Thoracic aorta (tissue), 2 donors: ENCODE measurements around the gene PRDM16. TPM values are rescaled to one million over a fixed set of nuclear protein-coding genes. Genes with fewer than 3 reads are reported as not detected.

Source experiments
- ATAC-seq: fragments of 150-250 bp; one replicate; pipeline ENCODE4 v1.8.0; 2017; ENCODE audit warnings: low read depth; ENCODE audit not compliant: insufficient number of reproducible peaks, low FRiP score
- DNase-seq: peaks from one replicate; pipeline ENCODE4 v3.0.0-alpha.2; 2020; ENCODE audit warnings: low spot score
- H3K27ac ChIP-seq, 2 donors: fragments of 200-600 bp; sonication (generic); 1 replicate in 1 of 2; 2 replicates in 1 of 2; pipeline ENCODE4 v1.5.1; 2016; ENCODE audit warnings: mild to moderate bottlenecking in 2 of 2, moderate library complexity in 2 of 2
- H3K27me3 ChIP-seq: fragments of 200-600 bp; sonication (generic); replicated peaks from 2 replicates; pipeline ENCODE4 v1.6.0; 2016; ENCODE audit warnings: mild to moderate bottlenecking; ENCODE audit not compliant: insufficient read depth
- H3K36me3 ChIP-seq: fragments of 200-600 bp; sonication (generic); one replicate; pipeline ENCODE4 v1.5.1; 2016
- H3K4me1 ChIP-seq, 2 donors: fragments of 200-600 bp; sonication (generic); 1 replicate in 1 of 2; 2 replicates in 1 of 2; pipeline versions ENCODE4 v1.5.1 to v1.6.0; 2016; ENCODE audit warnings: low read depth in 2 of 2, mild to moderate bottlenecking in 1 of 2; ENCODE audit not compliant: control insufficient read depth in 1 of 2
- H3K4me3 ChIP-seq: fragments of 200-600 bp; sonication (generic); 2 replicates; pipeline ENCODE4 v1.5.1; 2016; ENCODE audit warnings: mild to moderate bottlenecking
- H3K9me3 ChIP-seq: fragments of 200-600 bp; sonication (generic); 2 replicates; pipeline ENCODE4 v1.5.1; 2016
- CTCF ChIP-seq: fragments of 200-600 bp; sonication (generic); IDR thresholded peaks from one replicate; pipeline ENCODE4 v1.5.1; 2019; ENCODE audit warnings: antibody characterized with exemption
- total RNA-seq, 2 donors: library from RNA; depleted of rRNA; stranded (reverse); fragments of >200 nt; gene quantifications; one replicate each; pipeline versions ENCODE4 v1.1.0 to v1.2.3, GENCODE V29; 2016

PRDM16 gene
- total RNA-seq, 2 donors from 2014 or later, result 68.9 to 85.4 TPM

DNA sequence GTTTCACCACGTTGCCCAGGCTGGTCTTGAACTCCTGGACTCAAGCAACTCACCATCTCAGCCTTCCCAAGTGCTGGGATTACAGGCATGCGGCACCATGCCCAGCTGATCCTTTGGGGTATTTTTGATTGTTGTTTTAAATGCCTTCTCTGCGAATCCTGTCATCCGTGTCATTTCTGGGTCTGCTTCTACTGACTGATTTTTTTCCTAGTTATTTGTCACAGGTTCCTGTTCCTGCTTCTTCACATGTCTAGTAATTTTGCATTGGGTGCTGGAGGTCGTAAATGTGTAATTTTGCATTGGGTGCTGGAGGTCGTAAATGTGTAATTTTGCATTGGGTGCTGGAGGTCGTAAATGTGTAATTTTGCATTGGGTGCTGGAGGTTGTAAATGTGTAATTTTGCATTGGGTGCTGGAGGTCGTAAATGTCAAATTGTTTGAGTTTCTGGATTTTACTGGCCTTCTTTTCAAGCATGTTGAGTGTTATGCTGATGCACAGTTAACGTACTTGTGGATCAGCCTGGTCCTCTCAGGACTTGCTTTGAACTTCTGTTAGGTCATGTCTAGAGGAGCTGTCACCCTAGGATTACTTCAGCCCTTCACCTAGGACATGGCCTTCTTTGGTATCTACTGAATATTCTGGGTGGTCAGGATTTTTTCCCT is 381.3 kb downstream of the PRDM16 start:
- no peak overlapping the region for H3K4me3 ChIP-seq
- H3K27ac ChIP-seq, result no peak overlapping the region
- DNase-seq, result no peak
- no peaks in the 10 kb centered on the region for H3K36me3 ChIP-seq
- H3K4me1 ChIP-seq, result peaks cover 5 to 14% of the 10 kb centered on the region in 2 donors
- H3K9me3 ChIP-seq, result no peaks in the 10 kb centered on the region
- peaks cover 4% of the 10 kb centered on the region for H3K27me3 ChIP-seq
- no peak for ATAC-seq
- TF ChIP-seq CTCF, result no peak

GRCh38 chr1:3450983-3451382 is 382.0 kb downstream of the PRDM16 start:
- Histone ChIP-seq H3K27me3 (peaks cover 4% of the 10 kb centered on the region), H3K27ac (no peak overlapping the region), H3K9me3 (no peaks in the 10 kb centered on the region), H3K4me1 (peaks cover 5 to 14% of the 10 kb centered on the region in 2 donors), H3K4me3 (no peak overlapping the region), H3K36me3 (no peaks in the 10 kb centered on the region)
- TF ChIP-seq CTCF, result no peak
- DNase-seq (no peak), ATAC-seq (no peak)

DNA sequence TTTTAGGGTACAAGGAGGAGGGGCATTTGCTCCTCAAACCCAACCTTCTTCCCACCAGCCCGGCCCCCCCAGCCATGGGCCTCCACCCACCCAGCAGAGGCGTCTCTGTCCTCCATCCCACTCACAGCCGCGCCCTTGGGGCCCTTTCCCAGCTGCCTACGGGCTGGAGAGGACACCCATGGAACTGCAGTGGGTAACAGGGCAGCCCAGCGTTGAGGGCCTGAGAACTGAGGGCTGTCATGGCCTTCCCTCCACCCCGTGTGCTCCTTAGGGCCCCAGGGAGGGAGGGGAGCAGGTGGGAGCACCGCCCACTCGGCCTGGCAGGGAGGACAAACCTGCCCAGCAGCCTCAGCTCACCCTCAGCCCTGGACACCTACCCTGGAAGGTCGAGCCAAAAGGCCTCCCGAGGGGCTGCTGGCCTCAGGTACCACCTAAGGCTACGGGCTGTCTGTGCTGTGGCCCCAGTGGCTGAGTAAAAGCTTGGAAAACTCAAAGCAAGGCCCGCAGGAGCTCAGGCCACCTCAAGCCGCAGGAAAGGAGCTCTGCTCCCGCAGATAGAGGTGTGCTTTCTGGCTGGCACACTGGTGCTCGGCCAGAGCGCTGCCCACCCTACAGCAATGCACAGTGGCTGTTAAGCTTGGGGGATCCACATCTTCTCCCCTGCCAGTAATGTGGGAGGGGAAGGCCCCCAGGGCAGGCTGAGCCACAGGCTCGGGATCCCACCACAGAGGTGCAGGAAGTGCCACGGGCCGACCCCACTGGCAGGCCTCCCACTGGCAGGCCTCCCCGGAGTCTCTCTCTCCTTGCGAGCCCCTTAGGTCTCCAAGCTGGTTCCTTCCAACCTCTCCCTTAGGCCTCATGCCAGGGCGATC is 383.2 kb downstream of the PRDM16 start:
- Histone ChIP-seq H3K27ac (no peak overlapping the region), H3K4me1 (peaks cover 5 to 14% of the 10 kb centered on the region in 2 donors), H3K9me3 (no peaks in the 10 kb centered on the region), H3K27me3 (peaks cover 4% of the 10 kb centered on the region), H3K36me3 (no peaks in the 10 kb centered on the region), H3K4me3 (no peak overlapping the region)
- TF ChIP-seq CTCF, result no peak
- DNase-seq, result no peak
- no peak for ATAC-seq

- H3K4me3 ChIP-seq, result no peak overlapping the region
- no peak for ATAC-seq
- peaks cover 4% of the 10 kb centered on the region for H3K27me3 ChIP-seq
- DNase-seq, result no peak
- no peaks in the 10 kb centered on the region for H3K9me3 ChIP-seq
- no peaks in the 10 kb centered on the region for H3K36me3 ChIP-seq
- TF ChIP-seq CTCF, result no peak
- H3K4me1 ChIP-seq, result peaks cover 5 to 14% of the 10 kb centered on the region in 2 donors
- no peak overlapping the region for H3K27ac ChIP-seq
Observed at GRCh38 chr1:3452866-3453175, 383.8 kb downstream of the PRDM16 start.

GRCh38 chr1:3453203-3453761 is 384.3 kb downstream of the PRDM16 start:
- Histone ChIP-seq H3K27me3 (peaks cover 4% of the 10 kb centered on the region), H3K36me3 (no peaks in the 10 kb centered on the region), H3K4me1 (peaks cover 5 to 14% of the 10 kb centered on the region in 2 donors), H3K27ac (no peak overlapping the region), H3K9me3 (no peaks in the 10 kb centered on the region), H3K4me3 (no peak overlapping the region)
- peak; percentile 95 for TF ChIP-seq CTCF
- ATAC-seq (no peak), DNase-seq (no peak)
